ENCODE data around the gene MCF2L2. TPM values are rescaled to one million over a fixed set of nuclear protein-coding genes. Genes with fewer than 3 reads are reported as not detected.

MCF2L2 gene
- total and polyA plus RNA-seq, 2 experiments from 2014 or later: 6.7 to 14.6 TPM

DNA sequence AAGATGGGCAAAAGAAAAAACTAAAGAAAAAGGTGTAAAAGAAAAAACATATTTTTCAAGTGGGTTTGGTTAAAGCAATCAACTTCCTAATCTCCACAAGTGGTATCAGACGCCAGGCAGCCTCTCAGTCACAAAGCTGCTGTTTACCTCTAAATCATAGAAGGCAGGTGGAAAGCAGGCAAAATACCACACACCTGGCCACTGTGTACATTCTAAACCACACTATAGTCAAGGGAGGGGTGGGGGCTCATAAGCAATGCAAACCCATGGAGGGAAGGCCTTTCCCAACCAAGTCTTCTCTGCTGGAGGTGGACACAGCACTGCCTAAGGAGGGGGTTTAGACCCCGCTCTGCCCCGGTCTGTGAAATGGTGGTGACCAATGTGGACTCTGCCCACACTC, 50.4 kb downstream of the MCF2L2 start (continued):
- TF ChIP-seq, protein P1, sequence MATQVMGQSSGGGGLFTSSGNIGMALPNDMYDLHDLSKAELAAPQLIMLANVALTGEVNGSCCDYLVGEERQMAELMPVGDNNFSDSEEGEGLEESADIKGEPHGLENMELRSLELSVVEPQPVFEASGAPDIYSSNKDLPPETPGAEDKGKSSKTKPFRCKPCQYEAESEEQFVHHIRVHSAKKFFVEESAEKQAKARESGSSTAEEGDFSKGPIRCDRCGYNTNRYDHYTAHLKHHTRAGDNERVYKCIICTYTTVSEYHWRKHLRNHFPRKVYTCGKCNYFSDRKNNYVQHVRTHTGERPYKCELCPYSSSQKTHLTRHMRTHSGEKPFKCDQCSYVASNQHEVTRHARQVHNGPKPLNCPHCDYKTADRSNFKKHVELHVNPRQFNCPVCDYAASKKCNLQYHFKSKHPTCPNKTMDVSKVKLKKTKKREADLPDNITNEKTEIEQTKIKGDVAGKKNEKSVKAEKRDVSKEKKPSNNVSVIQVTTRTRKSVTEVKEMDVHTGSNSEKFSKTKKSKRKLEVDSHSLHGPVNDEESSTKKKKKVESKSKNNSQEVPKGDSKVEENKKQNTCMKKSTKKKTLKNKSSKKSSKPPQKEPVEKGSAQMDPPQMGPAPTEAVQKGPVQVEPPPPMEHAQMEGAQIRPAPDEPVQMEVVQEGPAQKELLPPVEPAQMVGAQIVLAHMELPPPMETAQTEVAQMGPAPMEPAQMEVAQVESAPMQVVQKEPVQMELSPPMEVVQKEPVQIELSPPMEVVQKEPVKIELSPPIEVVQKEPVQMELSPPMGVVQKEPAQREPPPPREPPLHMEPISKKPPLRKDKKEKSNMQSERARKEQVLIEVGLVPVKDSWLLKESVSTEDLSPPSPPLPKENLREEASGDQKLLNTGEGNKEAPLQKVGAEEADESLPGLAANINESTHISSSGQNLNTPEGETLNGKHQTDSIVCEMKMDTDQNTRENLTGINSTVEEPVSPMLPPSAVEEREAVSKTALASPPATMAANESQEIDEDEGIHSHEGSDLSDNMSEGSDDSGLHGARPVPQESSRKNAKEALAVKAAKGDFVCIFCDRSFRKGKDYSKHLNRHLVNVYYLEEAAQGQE (IDR thresholded peaks at IDR 0.05; ENCODE audit: unreplicated experiment): no peak
- TF ChIP-seq, protein P2, sequence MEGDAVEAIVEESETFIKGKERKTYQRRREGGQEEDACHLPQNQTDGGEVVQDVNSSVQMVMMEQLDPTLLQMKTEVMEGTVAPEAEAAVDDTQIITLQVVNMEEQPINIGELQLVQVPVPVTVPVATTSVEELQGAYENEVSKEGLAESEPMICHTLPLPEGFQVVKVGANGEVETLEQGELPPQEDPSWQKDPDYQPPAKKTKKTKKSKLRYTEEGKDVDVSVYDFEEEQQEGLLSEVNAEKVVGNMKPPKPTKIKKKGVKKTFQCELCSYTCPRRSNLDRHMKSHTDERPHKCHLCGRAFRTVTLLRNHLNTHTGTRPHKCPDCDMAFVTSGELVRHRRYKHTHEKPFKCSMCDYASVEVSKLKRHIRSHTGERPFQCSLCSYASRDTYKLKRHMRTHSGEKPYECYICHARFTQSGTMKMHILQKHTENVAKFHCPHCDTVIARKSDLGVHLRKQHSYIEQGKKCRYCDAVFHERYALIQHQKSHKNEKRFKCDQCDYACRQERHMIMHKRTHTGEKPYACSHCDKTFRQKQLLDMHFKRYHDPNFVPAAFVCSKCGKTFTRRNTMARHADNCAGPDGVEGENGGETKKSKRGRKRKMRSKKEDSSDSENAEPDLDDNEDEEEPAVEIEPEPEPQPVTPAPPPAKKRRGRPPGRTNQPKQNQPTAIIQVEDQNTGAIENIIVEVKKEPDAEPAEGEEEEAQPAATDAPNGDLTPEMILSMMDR (conservative IDR thresholded peaks at IDR 0.05; ENCODE audit: low read depth in 2 of 2): no peak
- TF ChIP-seq EZH2 (IDR thresholded peaks at IDR 0.05; ENCODE audit: low read depth, unreplicated experiment) (no peak), STAT1 (IDR thresholded peaks at IDR 0.05; ENCODE audit: unreplicated experiment) (no peak)

DNA sequence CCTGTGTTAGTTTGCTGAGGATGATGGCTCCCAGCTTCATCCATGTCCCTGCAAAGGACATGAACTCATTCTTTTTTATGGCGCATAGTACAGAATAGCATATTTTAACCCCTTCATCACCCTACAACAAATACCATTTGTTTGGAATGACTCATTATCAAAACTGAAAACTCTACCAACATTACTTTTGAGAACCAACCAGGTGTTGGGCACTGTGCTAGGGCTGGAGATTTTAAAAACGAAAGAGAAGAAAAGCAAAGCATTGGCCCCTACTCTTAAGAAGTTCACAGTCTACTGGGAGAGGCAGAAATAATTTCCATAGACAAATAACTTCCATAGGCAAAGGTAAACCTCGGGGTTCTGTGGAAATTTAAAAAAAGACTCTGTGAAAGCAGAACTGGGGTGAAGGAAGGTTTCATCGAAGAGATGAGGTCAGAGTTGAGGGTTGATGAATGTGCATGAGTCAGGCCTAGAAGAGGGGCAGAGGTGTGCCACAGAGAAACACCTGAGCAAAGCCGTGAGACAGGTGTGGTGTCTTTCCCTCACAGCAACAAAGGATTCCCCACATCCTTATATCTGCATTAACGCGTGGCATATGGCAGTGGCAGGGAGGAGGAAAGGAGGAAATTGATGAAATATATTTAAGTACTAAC, 51.0 kb downstream of the MCF2L2 start:
- Histone ChIP-seq H4K20me1 (replicated peaks; ENCODE audit: insufficient read depth) (no peaks in the 10 kb centered on the region; the same call in 1 of the 2 replicates), H3F3A (replicated peaks; ENCODE audit: low read depth) (no peaks in the 10 kb centered on the region), H3K4me2 (no peak overlapping the region), H3K9me2 (ENCODE audit: insufficient read depth) (no peaks in the 10 kb centered on the region), H3K4me1 (ENCODE audit: insufficient read depth) (no peaks in the 10 kb centered on the region), H3K4me3 (no peak overlapping the region), H3K27me3 (ENCODE audit: insufficient read depth) (no peaks in the 10 kb centered on the region), H3K79me2 (replicated peaks; ENCODE audit: insufficient read depth) (no peaks in the 10 kb centered on the region), H3K36me3 (ENCODE audit: insufficient read depth) (no peaks in the 10 kb centered on the region; the same call in 1 of the 2 replicates), H2AFZ (no peak overlapping the region), H3K27ac (ENCODE audit: low read depth) (no peak overlapping the region)
- H3K4me3 Mint-ChIP-seq: no peak overlapping the region
- H3K9me3 Mint-ChIP-seq: no peaks in the 10 kb centered on the region
- DNase-seq (ENCODE audit: low spot score) (no peak), ATAC-seq (no peak)
- no peaks in the 10 kb centered on the region for H3K36me3 Mint-ChIP-seq (ENCODE audit: low read depth)
- H3K4me1 Mint-ChIP-seq: peaks cover 9% of the 10 kb centered on the region
- H3K27ac Mint-ChIP-seq: no peak overlapping the region; the same call in 1 of the 2 replicates
- peaks cover 1% of the 10 kb centered on the region for H3K27me3 Mint-ChIP-seq (ENCODE audit: insufficient read depth, low read depth, poor library complexity)
- TF ChIP-seq JUNB (IDR thresholded peaks at IDR 0.05; ENCODE audit: unreplicated experiment): no peak
- TF ChIP-seq, protein P3, sequence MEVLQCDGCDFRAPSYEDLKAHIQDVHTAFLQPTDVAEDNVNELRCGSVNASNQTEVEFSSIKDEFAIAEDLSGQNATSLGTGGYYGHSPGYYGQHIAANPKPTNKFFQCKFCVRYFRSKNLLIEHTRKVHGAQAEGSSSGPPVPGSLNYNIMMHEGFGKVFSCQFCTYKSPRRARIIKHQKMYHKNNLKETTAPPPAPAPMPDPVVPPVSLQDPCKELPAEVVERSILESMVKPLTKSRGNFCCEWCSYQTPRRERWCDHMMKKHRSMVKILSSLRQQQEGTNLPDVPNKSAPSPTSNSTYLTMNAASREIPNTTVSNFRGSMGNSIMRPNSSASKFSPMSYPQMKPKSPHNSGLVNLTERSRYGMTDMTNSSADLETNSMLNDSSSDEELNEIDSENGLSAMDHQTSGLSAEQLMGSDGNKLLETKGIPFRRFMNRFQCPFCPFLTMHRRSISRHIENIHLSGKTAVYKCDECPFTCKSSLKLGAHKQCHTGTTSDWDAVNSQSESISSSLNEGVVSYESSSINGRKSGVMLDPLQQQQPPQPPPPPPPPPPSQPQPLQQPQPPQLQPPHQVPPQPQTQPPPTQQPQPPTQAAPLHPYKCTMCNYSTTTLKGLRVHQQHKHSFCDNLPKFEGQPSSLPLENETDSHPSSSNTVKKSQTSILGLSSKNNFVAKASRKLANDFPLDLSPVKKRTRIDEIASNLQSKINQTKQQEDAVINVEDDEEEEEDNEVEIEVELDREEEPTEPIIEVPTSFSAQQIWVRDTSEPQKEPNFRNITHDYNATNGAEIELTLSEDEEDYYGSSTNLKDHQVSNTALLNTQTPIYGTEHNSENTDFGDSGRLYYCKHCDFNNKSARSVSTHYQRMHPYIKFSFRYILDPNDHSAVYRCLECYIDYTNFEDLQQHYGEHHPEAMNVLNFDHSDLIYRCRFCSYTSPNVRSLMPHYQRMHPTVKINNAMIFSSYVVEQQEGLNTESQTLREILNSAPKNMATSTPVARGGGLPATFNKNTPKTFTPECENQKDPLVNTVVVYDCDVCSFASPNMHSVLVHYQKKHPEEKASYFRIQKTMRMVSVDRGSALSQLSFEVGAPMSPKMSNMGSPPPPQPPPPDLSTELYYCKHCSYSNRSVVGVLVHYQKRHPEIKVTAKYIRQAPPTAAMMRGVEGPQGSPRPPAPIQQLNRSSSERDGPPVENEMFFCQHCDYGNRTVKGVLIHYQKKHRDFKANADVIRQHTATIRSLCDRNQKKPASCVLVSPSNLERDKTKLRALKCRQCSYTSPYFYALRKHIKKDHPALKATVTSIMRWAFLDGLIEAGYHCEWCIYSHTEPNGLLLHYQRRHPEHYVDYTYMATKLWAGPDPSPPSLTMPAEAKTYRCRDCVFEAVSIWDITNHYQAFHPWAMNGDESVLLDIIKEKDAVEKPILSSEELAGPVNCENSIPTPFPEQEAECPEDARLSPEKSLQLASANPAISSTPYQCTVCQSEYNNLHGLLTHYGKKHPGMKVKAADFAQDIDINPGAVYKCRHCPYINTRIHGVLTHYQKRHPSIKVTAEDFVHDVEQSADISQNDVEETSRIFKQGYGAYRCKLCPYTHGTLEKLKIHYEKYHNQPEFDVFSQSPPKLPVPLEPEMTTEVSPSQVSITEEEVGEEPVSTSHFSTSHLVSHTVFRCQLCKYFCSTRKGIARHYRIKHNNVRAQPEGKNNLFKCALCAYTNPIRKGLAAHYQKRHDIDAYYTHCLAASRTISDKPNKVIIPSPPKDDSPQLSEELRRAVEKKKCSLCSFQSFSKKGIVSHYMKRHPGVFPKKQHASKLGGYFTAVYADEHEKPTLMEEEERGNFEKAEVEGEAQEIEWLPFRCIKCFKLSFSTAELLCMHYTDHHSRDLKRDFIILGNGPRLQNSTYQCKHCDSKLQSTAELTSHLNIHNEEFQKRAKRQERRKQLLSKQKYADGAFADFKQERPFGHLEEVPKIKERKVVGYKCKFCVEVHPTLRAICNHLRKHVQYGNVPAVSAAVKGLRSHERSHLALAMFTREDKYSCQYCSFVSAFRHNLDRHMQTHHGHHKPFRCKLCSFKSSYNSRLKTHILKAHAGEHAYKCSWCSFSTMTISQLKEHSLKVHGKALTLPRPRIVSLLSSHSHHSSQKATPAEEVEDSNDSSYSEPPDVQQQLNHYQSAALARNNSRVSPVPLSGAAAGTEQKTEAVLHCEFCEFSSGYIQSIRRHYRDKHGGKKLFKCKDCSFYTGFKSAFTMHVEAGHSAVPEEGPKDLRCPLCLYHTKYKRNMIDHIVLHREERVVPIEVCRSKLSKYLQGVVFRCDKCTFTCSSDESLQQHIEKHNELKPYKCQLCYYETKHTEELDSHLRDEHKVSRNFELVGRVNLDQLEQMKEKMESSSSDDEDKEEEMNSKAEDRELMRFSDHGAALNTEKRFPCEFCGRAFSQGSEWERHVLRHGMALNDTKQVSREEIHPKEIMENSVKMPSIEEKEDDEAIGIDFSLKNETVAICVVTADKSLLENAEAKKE (CRISPR knock-in tag; IDR thresholded peaks at IDR 0.05): no peak
- TF ChIP-seq, protein P4, sequence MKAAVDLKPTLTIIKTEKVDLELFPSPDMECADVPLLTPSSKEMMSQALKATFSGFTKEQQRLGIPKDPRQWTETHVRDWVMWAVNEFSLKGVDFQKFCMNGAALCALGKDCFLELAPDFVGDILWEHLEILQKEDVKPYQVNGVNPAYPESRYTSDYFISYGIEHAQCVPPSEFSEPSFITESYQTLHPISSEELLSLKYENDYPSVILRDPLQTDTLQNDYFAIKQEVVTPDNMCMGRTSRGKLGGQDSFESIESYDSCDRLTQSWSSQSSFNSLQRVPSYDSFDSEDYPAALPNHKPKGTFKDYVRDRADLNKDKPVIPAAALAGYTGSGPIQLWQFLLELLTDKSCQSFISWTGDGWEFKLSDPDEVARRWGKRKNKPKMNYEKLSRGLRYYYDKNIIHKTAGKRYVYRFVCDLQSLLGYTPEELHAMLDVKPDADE (IDR thresholded peaks at IDR 0.05): no peak
- no peak for TF ChIP-seq ZNF331 (CRISPR knock-in tag; IDR thresholded peaks at IDR 0.05; ENCODE audit: low read depth)

All from GM23338 (cell line).